PC-9 (cell line): Measurements from ENCODE around the gene CACNA1I.

Experiments used
- EZH2 ChIP-seq: fragments of 200-600 bp; sonication (generic); IDR thresholded peaks from 2 replicates; pipeline ENCODE4 v1.8.0; 2017; ENCODE audit warnings: antibody characterized with exemption, low read depth
- TF ChIP-seq, protein P1 (sequence below): fragments of 200-600 bp; sonication (generic); conservative IDR thresholded peaks from 2 replicates; pipeline ENCODE4 v1.6.1; 2017; ENCODE audit warnings: mixed run types, antibody characterized with exemption, mild to moderate bottlenecking, moderate library complexity

DNA sequence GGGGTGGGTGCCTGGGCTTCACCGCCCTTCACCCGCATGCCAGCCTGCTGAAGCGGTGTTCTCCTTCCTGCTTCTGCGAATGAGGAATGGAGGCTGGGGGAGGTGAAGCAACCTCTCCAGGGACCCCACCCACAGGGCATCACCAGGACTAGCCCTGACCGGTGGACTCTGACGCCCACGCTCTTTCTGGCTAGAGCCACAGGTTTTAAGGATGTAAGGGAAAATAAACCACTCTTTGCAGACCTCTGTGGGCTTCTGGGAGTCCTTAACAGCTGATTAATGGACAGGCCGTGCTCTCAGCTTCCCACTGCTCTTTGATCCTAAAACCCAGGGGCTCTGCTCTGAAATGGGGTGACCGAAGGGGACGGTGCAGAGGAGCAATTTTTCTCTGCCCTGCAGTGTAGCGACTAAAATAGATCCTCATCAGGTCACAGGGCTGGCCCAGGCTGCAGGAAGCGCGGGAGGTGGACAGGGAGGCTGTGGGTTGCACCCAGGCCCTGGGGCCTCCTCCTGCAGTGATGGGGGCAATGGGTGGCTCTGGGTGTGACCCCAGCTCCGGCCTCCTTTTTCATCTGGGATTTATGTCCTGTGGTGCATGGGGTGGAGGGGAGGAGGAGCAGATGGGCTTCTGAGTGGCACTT lies 127.4 kb downstream of the CACNA1I start:
- no peak for TF ChIP-seq EZH2
- TF ChIP-seq, protein P1, sequence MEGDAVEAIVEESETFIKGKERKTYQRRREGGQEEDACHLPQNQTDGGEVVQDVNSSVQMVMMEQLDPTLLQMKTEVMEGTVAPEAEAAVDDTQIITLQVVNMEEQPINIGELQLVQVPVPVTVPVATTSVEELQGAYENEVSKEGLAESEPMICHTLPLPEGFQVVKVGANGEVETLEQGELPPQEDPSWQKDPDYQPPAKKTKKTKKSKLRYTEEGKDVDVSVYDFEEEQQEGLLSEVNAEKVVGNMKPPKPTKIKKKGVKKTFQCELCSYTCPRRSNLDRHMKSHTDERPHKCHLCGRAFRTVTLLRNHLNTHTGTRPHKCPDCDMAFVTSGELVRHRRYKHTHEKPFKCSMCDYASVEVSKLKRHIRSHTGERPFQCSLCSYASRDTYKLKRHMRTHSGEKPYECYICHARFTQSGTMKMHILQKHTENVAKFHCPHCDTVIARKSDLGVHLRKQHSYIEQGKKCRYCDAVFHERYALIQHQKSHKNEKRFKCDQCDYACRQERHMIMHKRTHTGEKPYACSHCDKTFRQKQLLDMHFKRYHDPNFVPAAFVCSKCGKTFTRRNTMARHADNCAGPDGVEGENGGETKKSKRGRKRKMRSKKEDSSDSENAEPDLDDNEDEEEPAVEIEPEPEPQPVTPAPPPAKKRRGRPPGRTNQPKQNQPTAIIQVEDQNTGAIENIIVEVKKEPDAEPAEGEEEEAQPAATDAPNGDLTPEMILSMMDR: no peak
